DMS153 (cell line): ENCODE data around the gene MED17.
"Not testable (repeated sequence)": the region's sequence is repeated elsewhere in the genome, so short reads cannot be mapped to it uniquely, and the experiment has no call there.

ENCODE experiments used
- DNase-seq: peaks from one replicate; lab custom pipeline; 2025; lab: John Stamatoyannopoulos, UW

The MED17 gene

DNA sequence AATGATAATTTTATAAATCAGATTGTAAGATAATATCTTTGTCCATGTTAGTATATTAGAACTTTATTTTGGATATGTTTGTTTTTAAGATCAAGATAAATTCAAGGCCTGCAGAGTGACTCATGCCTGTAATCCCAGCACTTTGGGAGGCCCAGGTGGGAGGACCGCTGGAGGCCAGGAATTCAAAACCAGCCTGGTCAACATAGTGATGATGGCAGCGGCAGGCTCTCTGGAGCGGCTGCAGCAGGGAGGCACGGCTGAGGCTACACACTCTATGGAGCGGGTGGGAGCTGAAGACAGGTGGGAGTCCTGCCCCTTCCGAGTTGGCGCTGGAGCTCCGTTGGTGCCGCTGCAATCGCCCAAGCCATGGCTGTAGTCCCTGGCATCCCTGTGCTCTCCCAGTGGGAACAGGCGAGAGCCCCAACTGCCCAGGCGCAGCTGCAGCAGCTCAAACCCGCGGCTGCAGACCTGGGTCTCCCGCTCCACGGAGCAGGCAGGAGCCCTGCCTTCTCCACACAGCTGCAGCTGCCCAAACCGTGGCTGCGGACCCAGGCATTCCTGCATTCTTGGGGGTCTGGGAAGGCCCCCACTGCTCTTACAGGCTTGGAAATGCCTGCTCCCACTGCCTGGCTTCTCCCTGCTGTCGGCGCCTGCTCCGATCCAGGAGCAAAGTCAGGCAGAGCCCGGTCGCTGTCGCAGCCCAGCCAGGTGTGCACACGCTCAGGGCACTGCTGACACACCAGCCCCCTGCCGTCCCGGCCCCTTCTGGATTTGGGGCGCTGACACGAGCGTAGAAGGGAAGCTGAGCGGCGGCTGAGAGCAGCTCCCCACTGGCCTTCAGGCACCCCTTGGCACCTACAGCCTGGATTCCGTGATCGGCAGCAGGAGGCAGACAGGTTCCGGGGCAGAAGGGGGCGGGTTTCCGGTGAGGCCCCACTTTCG lies 25.9 kb upstream of the MED17 start:
- DNase-seq, result no peak

DNA sequence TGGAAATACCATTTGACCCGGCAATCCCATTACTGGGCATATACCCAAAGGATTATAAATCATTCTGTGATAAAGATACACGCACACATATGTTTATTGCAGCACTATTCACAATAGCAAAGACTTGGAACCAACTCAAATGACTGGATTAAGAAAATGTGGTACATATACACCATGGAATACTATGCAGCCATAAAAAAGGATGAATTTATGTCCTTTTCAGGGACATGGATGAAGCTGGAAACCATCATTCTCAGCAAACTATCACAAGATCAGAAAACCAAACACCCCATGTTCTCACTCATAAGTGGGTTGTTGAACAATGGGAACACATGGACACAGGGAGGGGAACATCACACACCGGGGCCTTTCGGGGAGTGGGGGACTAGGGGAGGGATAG lies 25.0 kb upstream of the MED17 start:
- not testable (repeated sequence) for DNase-seq

DNA sequence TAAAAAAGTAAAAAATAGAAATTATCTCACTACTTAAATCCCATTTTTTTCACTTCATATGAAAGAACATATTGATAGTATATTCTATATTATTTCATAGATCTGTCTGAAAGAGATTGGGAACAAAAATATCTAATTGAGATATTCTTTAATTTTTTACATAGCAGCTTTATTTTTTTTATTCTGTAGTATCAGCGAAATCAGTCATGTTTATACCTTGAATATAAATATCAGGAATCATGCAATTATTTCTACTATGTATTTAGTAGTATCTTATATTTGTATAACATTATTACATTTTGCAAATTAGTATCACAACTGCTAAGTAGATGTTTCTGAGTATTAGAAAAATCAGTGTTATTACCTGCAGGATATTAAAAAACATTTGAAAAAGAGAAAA lies 22.2 kb upstream of the MED17 start:
- DNase-seq, result no peak

DNA sequence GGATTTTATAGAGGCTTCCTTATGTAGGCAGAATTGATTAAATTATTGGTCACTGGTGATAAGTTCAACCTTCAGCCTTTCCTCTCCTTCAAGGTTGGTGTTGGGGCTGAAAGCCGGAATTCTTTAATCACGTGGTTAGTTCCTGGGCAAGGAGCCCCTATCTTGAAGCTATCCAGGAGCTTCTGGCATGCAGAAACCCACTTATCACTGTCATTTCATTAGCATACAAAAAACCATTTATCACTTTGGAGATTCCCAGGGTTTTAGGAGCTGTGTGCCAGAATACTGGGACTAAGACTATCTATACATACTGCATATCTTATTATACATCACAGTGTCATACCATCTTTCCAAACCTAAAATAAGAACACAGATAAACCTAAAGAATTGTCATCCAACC lies 18.5 kb upstream of the MED17 start:
- DNase-seq, result no peak

DNA sequence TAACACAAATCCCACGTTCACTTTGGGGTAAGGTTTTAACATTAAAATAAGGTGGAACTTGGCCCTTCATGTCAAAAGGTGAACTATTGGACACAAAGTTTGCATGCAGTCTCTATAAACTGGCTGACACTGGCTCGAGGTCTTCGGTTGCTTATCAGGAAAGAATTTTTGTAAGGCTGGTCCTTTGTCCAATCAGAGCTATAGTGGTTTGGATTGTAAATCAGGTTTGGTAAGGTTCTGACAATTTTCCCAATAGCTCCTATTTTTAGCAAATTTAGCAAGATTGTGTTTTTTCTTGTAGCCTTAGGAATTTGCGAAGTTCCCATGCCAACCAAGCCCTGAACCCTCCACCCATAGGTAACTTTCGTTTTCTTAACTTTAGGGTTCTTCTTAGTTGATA lies 17.6 kb upstream of the MED17 start:
- DNase-seq, result no peak

DNA sequence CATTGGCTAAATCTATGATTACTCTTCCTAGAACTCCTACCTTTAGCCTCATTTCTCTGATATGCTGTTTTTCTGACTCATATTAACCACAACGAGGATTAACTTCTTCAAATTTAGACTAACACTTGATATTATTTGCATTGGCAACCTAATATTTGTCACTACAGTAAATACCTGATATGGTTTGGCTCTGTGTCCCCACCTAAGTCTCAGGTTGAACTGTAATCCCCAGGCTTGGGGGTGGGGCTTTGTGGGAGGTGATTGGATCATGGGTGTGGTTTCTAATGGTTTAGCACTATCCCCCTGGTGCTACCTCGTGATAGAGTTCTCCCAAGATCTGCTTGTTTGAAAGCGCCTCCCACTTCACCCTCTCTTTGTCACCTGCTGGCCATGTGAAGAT lies 17.1 kb upstream of the MED17 start:
- no peak for DNase-seq

DNA sequence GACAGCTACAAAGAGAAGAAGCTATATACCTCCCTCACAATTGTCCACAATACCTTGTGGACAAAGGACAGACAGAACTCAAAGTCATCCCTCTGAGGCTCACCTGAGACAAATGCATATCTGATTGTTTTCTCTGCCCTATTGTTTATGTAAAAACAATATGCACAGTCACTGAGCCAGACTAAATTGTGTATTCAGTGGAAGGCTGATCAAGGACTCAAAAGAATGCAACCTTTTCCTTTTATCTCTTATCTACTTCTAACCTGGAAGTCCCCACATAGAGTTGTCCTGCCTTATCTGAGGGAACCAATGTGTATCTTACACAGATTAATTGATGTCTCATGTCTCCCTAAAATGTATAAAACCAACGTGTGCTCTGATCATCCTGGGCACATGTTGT lies 13.9 kb upstream of the MED17 start:
- DNase-seq, result no peak

DNA sequence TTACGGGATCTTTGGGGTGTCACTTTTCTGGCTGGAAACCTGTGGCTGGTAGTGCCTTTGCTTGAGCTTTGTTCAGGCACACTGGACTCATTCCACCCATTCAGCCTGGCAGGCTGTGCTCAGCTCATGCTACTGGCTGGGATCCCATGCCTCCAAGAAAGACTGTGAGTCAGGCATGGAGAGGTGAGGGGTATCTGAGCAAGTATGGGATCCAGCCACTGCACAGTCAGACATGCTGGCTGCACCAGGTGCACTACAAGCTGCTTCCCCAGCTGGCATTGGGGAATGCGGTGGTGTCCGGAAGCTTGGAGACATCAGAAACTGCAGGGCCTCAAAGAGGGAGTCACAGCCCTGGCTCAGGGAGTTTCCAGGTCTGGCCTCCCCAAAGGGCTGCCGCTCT lies 12.0 kb upstream of the MED17 start:
- DNase-seq, result no peak

DNA sequence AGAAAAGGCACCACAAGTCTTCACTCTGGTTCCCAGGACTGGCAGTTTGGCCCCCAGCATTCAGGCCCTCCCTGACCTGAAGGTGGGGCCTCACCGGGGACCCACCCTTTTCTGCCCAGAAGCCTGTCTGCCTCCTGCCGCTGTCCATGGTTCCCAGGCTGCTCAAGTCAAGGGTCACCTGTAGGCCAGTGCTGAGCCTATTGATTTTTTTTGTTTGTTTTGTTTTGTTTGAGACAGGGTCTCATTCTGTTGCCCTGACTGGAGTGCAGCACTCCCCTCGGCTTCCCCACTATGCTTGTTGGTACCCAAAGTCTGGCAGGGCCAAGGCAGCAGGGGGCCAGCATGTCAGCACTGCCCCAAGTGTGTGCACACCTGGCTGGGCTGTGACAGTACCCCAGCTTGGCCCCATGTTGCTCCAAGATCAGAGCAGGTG lies 11.0 kb upstream of the MED17 start:
- DNase-seq, result no peak

DNA sequence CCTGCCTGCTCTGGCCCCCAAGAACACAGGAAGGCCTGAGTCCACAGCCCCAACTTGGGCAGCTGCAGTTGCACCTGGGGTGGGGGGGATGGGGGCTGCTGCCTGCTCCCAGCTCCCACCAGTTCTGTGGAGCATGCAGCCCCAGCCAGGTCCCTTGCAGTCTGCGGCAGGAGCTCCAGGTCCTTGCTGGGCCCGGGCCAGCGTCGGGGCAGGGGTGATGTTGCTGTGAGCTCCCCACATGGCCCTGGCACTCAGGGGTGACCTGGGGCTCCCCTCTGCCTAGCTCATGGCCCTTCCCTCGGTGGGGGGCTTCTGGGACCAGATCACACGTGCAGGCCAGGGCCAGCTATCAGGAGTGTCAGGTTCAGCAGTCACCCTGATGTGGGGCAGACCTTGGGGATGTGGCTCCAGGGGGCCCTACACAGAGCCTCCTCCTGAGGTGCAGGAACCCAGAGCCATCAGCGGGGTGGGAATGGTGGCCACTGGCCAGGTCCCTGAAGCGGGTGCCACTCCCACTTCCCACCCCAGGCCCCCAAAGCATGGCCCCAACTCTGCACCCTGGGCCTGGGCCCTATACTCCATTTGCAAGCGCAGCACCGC lies 10.4 kb upstream of the MED17 start:
- no peak for DNase-seq

DNA sequence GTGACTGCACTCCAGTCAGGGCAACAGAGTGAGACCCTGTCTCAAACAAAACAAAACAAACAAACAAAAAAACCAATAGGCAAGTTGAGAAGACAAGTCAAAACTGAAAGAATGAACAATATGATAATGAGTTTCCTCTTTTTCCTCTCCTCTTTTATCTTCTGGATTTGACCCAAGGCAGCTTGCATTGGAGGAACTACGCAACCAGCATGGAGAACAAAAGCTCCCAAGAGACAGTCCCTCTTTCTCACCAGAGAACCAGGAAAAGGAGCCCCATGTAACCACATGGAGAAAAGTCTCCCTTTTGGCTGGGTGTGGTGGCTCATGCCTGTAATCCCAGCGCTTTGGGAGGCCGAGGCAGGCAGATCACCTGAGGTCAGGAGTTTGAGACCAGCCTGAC lies 9.5 kb upstream of the MED17 start:
- not testable (repeated sequence) for DNase-seq

DNA sequence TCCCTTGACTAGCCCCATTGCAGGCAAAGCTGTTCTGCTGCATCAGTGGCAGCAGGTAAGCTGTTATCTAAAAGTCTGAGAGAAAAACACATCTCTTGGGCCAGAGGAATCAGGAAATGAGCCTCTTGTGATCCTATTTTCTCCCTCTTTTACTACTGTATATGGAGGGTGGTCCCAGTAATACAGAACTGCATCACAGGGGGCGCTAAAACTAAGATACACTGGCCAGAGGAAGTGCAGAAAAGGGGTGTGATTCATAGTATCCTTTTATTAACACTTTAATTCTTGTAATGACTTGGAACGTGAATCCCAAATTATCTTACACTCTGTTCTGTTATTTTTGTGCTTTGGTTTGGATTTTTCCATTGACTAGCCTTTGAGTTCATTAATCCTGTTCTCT lies 8.8 kb upstream of the MED17 start:
- no peak for DNase-seq

DNA sequence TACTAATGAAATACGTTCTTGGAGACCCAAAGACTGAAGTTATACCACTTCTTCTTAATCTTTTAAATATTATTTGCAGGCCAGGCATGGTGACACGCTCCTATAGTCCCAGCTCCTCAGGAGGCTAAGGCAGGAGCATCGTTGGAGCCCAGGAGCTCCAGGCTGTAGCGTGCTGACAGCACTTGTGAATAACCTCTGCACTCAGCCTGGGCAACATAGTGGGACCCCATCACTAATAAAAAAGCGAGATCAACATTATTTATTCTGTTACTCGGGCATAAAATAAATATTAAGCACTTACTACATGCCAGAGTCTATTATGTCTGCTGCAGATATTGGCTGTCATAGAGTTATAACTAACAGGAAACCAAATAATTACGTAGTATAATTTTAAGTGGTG lies 720 bp upstream of the MED17 start:
- DNase-seq, result no peak

DNA sequence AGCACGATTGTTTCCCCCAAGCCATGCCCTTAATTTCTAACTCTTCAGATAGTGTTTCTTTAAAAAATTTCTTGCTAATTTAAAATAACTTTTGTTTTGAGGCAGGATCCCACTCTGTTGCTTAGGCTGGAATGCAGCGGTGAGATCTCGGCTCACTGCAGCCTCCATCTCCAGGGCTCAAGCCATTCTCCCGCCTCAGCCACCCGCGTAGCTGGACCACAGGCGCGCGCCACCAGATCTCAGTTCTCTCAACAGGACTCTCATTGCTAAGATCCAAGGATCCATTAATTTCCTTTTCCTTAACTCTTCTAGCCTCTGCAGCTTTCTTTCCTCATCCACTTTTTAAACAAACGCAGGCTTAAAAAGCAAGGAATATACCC lies 327 bp upstream of the MED17 start:
- no peak for DNase-seq

DNA sequence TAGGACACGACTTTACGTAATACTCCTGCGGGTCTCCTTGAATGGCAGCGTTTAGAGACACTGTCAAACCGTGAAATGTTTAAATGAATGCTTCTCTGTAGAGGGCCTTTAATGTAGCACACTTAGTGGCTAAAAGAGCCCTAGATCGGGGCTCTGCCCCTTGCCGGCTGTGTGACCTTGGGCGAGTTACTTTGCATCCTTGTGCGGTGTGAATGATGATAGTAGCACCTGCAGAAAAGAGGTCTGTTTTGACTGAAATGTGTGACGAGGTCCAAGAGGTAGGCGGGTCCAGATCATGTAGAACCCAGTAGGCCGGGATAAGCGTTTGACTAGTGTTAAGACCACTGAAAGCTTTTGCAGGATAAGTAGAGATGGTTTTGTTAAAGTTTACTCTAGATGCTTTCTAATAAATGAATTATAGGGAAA lies 866 bp downstream of the MED17 start:
- no peak for DNase-seq

DNA sequence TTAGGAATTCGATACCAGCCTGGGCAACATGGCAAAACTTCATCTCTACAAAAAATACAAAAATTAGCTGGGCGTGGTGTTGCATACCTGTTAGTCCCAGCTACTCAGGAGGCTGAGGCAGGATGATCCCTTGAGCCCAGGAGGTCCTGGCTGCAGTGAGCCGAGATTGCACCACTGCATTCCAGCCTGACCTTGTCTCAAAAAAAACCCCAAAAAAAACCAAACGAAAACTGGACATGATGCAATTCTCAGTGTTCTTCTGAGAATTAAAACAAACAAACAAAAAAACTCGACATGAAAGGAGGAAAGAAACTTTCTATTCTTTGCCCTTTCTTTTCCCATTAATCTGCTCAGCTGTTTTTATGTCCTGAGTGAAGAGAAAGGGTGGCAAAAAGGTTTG lies 7.4 kb downstream of the MED17 start:
- no peak for DNase-seq

DNA sequence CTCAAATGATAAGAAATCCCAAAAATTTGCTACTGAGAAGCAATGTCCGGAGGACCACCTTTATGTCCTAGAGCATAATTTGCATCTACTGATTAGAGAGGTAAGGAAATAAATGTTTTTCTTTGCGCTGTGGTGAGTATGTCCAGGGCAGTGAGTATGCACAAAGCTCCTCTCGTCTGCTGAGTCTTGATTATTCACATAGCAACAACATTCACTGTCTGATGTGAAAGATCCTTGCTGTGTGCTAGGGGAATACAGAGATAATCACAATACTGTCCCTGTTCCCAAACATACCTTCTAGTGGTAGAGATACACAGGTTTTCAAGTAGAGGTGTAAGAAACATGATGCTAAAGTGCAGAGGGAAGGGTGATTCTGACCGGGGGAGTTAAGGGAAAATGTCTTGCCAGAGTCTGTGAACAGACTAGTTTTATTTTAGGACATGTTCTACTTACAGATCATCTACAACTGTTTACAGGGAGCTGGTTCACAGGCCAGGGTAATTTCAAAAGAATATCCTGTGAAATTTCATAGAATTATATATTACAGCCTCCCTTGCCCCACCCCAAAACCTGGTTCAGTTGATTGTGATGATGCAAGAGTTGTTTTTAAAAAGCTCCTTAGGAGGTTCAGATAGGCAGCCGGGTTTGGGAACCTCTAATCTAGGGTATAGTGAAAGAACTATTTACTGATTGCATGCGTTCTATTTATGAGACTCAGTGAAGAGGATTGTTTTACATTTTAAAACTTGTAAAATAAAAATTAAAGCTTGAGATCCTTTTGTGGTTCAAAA lies 12.6 kb downstream of the MED17 start:
- DNase-seq, result no peak

DNA sequence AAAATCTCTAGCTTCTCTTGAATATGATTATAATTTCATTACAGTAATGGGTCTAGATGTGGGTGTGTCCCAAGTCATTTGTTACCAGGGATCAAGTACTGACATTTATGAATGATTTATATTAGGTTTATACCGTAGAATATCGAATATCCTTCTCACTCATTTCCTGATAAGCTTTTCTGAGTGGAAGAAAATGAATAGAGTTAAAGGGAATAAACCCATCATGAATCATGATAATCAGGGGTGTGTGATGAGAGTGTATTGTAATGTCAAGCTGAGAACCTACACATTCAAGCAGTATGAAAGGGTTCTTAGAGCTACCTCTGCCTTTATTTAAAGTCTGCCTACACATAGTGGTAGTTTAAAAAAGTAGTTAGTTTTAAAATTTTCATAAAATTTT lies 17.3 kb downstream of the MED17 start:
- DNase-seq, result no peak

DNA sequence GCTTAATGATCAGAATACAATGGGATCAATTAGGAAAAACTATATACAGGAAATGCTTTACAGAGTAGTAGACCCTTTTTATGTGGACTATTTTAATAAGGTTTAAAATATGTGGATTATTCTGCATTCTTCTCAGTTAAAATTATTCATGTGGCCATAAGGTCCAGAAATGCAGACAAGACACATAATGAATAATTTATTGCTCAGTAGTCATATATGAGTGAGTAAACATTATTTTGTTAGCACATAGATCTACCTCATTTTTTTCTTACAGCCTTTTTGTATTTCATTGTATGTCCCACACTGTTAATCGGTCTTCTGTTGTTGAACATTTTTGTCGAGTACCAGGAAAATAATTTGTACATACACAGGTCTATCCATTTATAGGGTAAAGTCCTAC lies 20.8 kb downstream of the MED17 start:
- no peak for DNase-seq

DNA sequence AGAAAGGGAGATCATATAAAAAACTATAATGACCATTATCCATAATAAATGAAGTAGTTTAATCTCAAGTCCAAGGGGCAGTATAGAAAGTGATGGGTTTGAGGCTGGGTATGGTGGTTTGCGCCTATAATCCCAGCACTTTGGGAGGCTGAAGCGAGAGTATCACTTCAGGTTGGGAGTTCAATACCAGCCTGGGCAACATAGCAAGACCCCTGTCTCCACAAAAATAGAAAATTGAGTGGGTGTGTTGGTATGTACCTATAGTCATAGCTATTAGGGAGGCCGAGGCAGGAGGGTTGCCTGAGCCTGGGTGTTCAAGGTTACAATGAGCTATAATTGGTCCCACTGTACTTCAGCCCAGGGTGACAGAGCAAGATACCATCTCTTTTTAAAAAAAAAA lies 23.9 kb downstream of the MED17 start:
- DNase-seq, result no peak

DNA sequence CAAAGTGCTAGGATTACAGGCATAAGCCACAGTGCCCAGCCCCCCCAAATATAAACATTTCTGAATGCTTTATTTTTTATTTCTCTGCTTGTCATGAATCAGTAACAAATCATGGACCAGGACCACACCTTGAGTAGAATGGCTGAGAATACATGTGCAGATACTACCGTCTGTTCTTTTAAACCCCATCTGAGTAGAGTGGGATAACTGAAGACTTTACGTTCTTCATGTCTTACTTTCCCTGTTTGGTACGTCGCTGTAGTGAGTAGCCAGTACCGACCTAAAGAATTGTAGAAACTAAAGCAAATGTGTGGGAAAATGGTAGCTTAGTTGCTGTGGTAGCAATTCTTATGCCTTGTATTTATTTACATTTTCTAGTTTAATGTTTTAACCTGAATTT lies 29.9 kb downstream of the MED17 start:
- DNase-seq, result no peak

DNA sequence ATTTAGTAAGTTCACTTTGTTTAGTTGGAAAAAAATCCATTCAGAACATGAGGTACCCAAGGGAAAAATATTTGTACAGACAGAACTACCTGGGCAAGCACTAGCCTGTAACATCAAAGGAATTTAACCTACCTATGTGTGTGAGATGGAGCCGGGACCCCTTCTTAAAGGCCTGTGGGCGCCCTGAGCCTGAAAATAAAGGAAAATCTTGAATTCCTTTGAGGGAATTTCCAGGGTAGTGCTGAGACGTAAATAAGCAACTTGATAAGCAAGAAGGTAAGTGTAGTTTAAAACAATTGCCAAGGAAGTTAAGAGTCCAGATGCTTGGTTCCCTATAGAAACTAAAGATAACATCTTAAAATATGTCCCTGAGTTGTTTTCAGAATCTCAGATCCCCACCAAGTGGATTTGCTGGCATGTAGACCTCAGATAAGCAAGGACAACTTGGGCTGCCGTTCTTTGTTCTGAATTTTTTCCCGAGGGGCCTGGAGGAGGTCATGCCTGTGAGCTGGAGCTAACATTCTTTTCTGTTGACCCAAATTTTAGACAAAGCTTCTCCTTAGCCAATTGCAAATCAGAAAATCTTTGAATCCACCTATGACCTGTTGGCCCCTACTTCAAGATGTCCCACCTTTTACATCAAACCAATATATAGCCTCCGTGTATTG lies 31.0 kb downstream of the MED17 start:
- DNase-seq, result no peak
